ENCODE measurements around the gene PUS1. TPM values are rescaled to one million over a fixed set of nuclear protein-coding genes. Genes with fewer than 3 reads are reported as not detected.

Gene PUS1
- total and polyA plus RNA-seq, 2 of the 8 experiments (the other 6 are each of a cell fraction or from before 2014, with no cell fraction given), result 48.1 to 81.2 TPM

- H2AFZ ChIP-seq (ENCODE audit: low read length), result no peak overlapping the region
- 77% methylated on average over 14 of the region's 19 CpGs; no CpG with 5 or more reads in 1 of the 2 experiments for WGBS, 2 experiments (ENCODE audit: extremely low coverage in 1 of 2, insufficient coverage in 1 of 2, insufficient read length in 1 of 2, insufficient replicate concordance in 2 of 2, low coverage in 1 of 2, low lambda C conversion rate in 2 of 2, missing lambda C conversion rate in 1 of 2)
- no peak overlapping the region for H3K4ac ChIP-seq (replicated peaks; ENCODE audit: insufficient read length, low read depth, low read length)
- peak overlapping the region; percentile 68; the same call in 1 of the 2 replicates for H2BK12ac ChIP-seq (ENCODE audit: low read depth, low read length)
- H3K79me2 ChIP-seq (ENCODE audit: control insufficient read depth in 1 of 2, insufficient read depth in 2 of 2, low read length in 2 of 2), result peaks cover 0 to 18% of the 10 kb centered on the region in 2 experiments; a peak in 1 of 4 replicates
- POLR2A ChIA-PET (ENCODE audit: partially characterized antibody), result interaction anchor here (1.2 kb wide), 1 partner anchor 40 kb away, joined by 3 read pairs; no protein-coding TSS in a partner anchor
- DNase-seq (ENCODE audit: low read depth in 1 of 2, low spot score in 2 of 2) (no peak), FAIRE-seq (no peak)
- H3K9ac ChIP-seq (replicated peaks in 1 of 4; ENCODE audit: extremely low read depth in 1 of 4, low read depth in 3 of 4, low read length in 3 of 4), result no peak overlapping the region
- H3K56ac ChIP-seq (replicated peaks; ENCODE audit: insufficient read length, low read depth, low read length), result no peak overlapping the region
- H3K4me2 ChIP-seq (ENCODE audit: insufficient read depth in 1 of 2, low read depth in 2 of 2, low read length in 2 of 2), result no peak overlapping the region; a peak in 1 of 4 replicates
- no peak overlapping the region for H4K91ac ChIP-seq (replicated peaks; ENCODE audit: insufficient read length, low read length)
- H2BK20ac ChIP-seq (ENCODE audit: low read length), result no peak overlapping the region
- CTCF ChIA-PET (ENCODE audit: partially characterized antibody), result no interaction called here
- peaks cover 16 to 18% of the 10 kb centered on the region in 2 experiments for H4K20me1 ChIP-seq (replicated peaks in 1 of 2; ENCODE audit: control insufficient read depth in 1 of 2, insufficient read depth in 2 of 2, low read length in 2 of 2)
- H4K5ac ChIP-seq (ENCODE audit: insufficient read length, low read depth, low read length), result no peak overlapping the region
- peaks cover 0 to 16% (median 14%) of the 10 kb centered on the region in 4 experiments; a peak in 6 of 7 replicates for H3K4me1 ChIP-seq (replicated peaks in 1 of 4; ENCODE audit: control insufficient read depth in 3 of 4, insufficient read depth in 4 of 4, low read length in 3 of 4)
- no peak overlapping the region for H2BK5ac ChIP-seq (ENCODE audit: low read depth, low read length)
- H2BK120ac ChIP-seq (replicated peaks; ENCODE audit: low read depth, low read length), result no peak overlapping the region
- no peak overlapping the region for H3K14ac ChIP-seq (ENCODE audit: insufficient read length)
- no peak overlapping the region for H3K23ac ChIP-seq (ENCODE audit: insufficient read length)
- H3K4me3 ChIP-seq (ENCODE audit: extremely low read depth in 1 of 4, insufficient read depth in 2 of 4, low read depth in 3 of 4, low read length in 4 of 4), result peak overlapping the region in 2 of 4 experiments; percentile 5 to 46; a peak in 3 of 8 replicates
- H2BK15ac ChIP-seq (ENCODE audit: low read length), result no peak overlapping the region
- peaks cover 0 to 7% (median 3%) of the 10 kb centered on the region in 4 experiments; a peak in 3 of 8 replicates for H3K36me3 ChIP-seq (ENCODE audit: control insufficient read depth in 2 of 4, insufficient read depth in 4 of 4, low read length in 3 of 4)
- H2AK5ac ChIP-seq (ENCODE audit: low read depth, low read length), result no peak overlapping the region
- H3K27ac ChIP-seq (ENCODE audit: low read depth, low read length), result no peak overlapping the region
- H3K18ac ChIP-seq (ENCODE audit: extremely low read depth, low read length), result no peak overlapping the region
- peaks cover 9% of the 10 kb centered on the region; the same call in 1 of the 2 replicates for H3K23me2 ChIP-seq (ENCODE audit: low read depth, low read length)
- no peak overlapping the region for H4K8ac ChIP-seq (ENCODE audit: extremely low read depth, insufficient read depth, low read length)
- H3K9me3 ChIP-seq (ENCODE audit: insufficient read depth in 2 of 2, low read depth in 1 of 2, low read length in 1 of 2), result no peaks in the 10 kb centered on the region
- H3K79me1 ChIP-seq (ENCODE audit: low read depth, low read length), result peaks cover 5% of the 10 kb centered on the region
- H3K27me3 ChIP-seq (replicated peaks in 1 of 4; ENCODE audit: control insufficient read depth in 3 of 4, extremely low read depth in 1 of 4, insufficient read depth in 3 of 4, low read length in 3 of 4), result no peaks in the 10 kb centered on the region
- TF ChIP-seq SRF (IDR thresholded peaks at IDR 0.05; ENCODE audit: low read depth, low read length), result no peak
- no peak for TF ChIP-seq SP2 (IDR thresholded peaks at IDR 0.05; ENCODE audit: low read length)
- TF ChIP-seq HDAC2 (IDR thresholded peaks at IDR 0.05; ENCODE audit: borderline replicate concordance in 1 of 2, low read depth in 2 of 2, low read length in 2 of 2), result no peak
- TF ChIP-seq POLR2A (IDR thresholded peaks at IDR 0.05; ENCODE audit: control extremely low read depth in 1 of 2, low read depth in 2 of 2, low read length in 2 of 2), result no peak
- no peak for TF ChIP-seq EGR1 (IDR thresholded peaks at IDR 0.05; ENCODE audit: borderline replicate concordance, low read depth, low read length)
- no peak for TF ChIP-seq CREB1 (IDR thresholded peaks at IDR 0.05)
- no peak for TF ChIP-seq CHD2 (IDR thresholded peaks at IDR 0.05; ENCODE audit: low read length)
- TF ChIP-seq TAF7 (optimal IDR thresholded peaks at IDR 0.05; ENCODE audit: borderline replicate concordance, low read depth, low read length), result no peak
- TF ChIP-seq SP4 (IDR thresholded peaks at IDR 0.05; ENCODE audit: low read length), result no peak
- TF ChIP-seq TCF12 (IDR thresholded peaks at IDR 0.05; ENCODE audit: low read depth, low read length), result no peak
- no peak for TF ChIP-seq RAD21 (IDR thresholded peaks at IDR 0.05 in 1 of 2, conservative IDR thresholded peaks at IDR 0.05 in 1 of 2; ENCODE audit: low read depth in 2 of 2, low read length in 2 of 2)
- no peak for TF ChIP-seq SIN3A (conservative IDR thresholded peaks at IDR 0.05 in 1 of 2, IDR thresholded peaks at IDR 0.05 in 1 of 2; ENCODE audit: low read depth in 1 of 2, low read length in 2 of 2)
Observed at GRCh38 chr12:131893605-131894312, 35.3 kb upstream of the PUS1 start.
